HG03045 (cell line): ENCODE measurements around the gene FOXI1.
"Not testable (repeated sequence)": the region's sequence is repeated elsewhere in the genome, so short reads cannot be mapped to it uniquely, and the experiment has no call there.

Experiments used
- ATAC-seq: cut with Tn5 transposase; IDR thresholded peaks from one replicate; pipeline ENCODE4 v1.9.1; 2021; ENCODE audit warnings: mild to moderate bottlenecking, moderate library complexity; ENCODE audit not compliant: unreplicated experiment

Gene FOXI1

GRCh38 chr5:170092455-170093101 lies 13.1 kb upstream of the FOXI1 start:
- no peak for ATAC-seq

- ATAC-seq: not testable (repeated sequence)
Observed at GRCh38 chr5:170094329-170094728, 11.4 kb upstream of the FOXI1 start.

GRCh38 chr5:170095646-170096045 lies 10.1 kb upstream of the FOXI1 start:
- ATAC-seq: no peak

GRCh38 chr5:170097934-170098333 lies 7.8 kb upstream of the FOXI1 start:
- no peak for ATAC-seq

GRCh38 chr5:170100066-170100943 lies 5.4 kb upstream of the FOXI1 start:
- ATAC-seq: no peak

GRCh38 chr5:170103447-170103846 lies 2.2 kb upstream of the FOXI1 start:
- no peak for ATAC-seq

- no peak for ATAC-seq
Observed at GRCh38 chr5:170104299-170104698, 1.4 kb upstream of the FOXI1 start.

- no peak for ATAC-seq
Observed at GRCh38 chr5:170104710-170105109, 987 bp upstream of the FOXI1 start.

GRCh38 chr5:170107674-170108073 lies 2.0 kb downstream of the FOXI1 start:
- ATAC-seq: no peak

- no peak for ATAC-seq
Observed at GRCh38 chr5:170108266-170108785, 2.6 kb downstream of the FOXI1 start.

GRCh38 chr5:170109059-170110031 lies 3.6 kb downstream of the FOXI1 start:
- ATAC-seq: no peak

- no peak for ATAC-seq
Observed at GRCh38 chr5:170110403-170111087, 4.8 kb downstream of the FOXI1 start.

- no peak for ATAC-seq
Observed at GRCh38 chr5:170111088-170111785, 5.5 kb downstream of the FOXI1 start.

GRCh38 chr5:170112876-170113521 lies 7.3 kb downstream of the FOXI1 start:
- no peak for ATAC-seq

GRCh38 chr5:170113522-170113900 lies 7.8 kb downstream of the FOXI1 start:
- ATAC-seq: no peak

- no peak for ATAC-seq
Observed at GRCh38 chr5:170114271-170114670, 8.6 kb downstream of the FOXI1 start.

GRCh38 chr5:170115925-170116324 lies 10.2 kb downstream of the FOXI1 start:
- ATAC-seq: no peak

- ATAC-seq: no peak
Observed at GRCh38 chr5:170117736-170118135, 12.0 kb downstream of the FOXI1 start.

GRCh38 chr5:170120576-170120975 lies 14.9 kb downstream of the FOXI1 start:
- no peak for ATAC-seq
